Measurements from ENCODE around the gene CDKAL1. TPM values are rescaled to one million over a fixed set of nuclear protein-coding genes. Genes with fewer than 3 reads are reported as not detected.
"Not testable (repeated sequence)": the region's sequence is repeated elsewhere in the genome, so short reads cannot be mapped to it uniquely, and the experiment has no call there.

The CDKAL1 gene
- total and polyA plus RNA-seq, 2 of the 13 experiments (the other 11 are each of a cell fraction or from before 2014, with no cell fraction given), result 9.5 to 27.7 TPM

DNA sequence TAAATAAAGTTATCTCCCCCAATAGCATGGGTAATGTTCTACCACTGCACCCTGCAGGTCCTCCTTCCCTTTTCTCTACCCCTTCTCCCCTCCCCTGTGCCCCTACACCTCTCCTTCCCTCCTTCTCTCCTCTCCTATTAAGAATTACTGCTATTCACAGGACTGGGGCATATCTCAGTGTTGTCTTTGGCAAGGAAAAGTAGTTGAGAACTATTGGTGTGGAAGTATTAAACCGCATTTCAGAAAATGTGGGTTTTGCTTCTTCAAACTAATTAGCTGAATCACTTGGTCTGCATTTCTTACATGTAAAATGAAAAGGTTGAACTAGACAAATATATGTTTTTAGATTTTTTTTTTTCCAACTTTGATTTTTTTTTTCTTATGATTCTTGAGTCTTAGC is 296.3 kb downstream of the CDKAL1 start (continued):
- TF ChIP-seq ZNF546 (CRISPR knock-in tag; conservative IDR thresholded peaks at IDR 0.05), result no peak
- no peak for TF ChIP-seq RARG (CRISPR knock-in tag; IDR thresholded peaks at IDR 0.05; ENCODE audit: low read depth)
- TF ChIP-seq SRF (IDR thresholded peaks at IDR 0.05; ENCODE audit: low read depth, low read length), result no peak
- TF ChIP-seq, protein P1, sequence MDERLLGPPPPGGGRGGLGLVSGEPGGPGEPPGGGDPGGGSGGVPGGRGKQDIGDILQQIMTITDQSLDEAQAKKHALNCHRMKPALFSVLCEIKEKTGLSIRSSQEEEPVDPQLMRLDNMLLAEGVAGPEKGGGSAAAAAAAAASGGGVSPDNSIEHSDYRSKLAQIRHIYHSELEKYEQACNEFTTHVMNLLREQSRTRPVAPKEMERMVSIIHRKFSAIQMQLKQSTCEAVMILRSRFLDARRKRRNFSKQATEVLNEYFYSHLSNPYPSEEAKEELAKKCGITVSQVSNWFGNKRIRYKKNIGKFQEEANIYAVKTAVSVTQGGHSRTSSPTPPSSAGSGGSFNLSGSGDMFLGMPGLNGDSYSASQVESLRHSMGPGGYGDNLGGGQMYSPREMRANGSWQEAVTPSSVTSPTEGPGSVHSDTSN (CRISPR knock-in tag; IDR thresholded peaks at IDR 0.05), result no peak
- no peak for TF ChIP-seq NCOA2 (CRISPR knock-in tag; IDR thresholded peaks at IDR 0.05)

DNA sequence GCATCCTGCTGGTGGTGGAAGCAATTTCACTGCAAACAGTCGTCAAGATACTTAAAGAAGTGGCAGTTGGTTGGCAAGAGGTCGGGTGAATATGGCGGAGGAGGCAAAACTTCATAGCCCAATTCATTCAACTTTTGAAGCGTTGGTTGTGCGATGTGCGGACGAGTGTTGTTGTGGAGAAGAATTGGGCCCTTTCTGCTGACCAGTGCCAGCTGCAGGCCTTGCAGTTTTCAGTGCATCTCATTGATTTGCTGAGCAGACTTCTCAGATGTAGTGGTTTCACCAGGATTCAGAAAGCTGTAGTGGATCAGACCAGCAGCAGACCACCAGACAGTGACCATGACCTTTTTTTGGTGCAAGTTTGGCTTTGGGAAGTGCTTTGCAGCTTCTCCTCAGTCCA is 297.0 kb downstream of the CDKAL1 start:
- H3K9ac ChIP-seq (ENCODE audit: insufficient read depth, low read depth, low read length); H3K9me3 ChIP-seq (ENCODE audit: low read length); H3K36me3 ChIP-seq (replicated peaks in 1 of 2; ENCODE audit: control insufficient read depth in 1 of 2, insufficient read depth in 2 of 2, low read length in 2 of 2); BruUV-seq (replicated peaks); H2AFZ ChIP-seq (ENCODE audit: low read length); H4K20me1 ChIP-seq (ENCODE audit: insufficient read depth, low read length); H3K27me3 ChIP-seq (ENCODE audit: control insufficient read depth in 1 of 2, insufficient read depth in 2 of 2, low read length in 2 of 2); H3K4me3 ChIP-seq (replicated peaks in 1 of 3; ENCODE audit: insufficient read depth in 1 of 3, low read depth in 2 of 3, low read length in 3 of 3); FAIRE-seq; POLR2A ChIA-PET; in situ Hi-C loops (cut with HindIII; ENCODE audit: extremely low pct_ligation_motif_present, low pct_unique_long_range_greater_than_20kb); intact Hi-C loops (cut with micrococcal nuclease; ENCODE audit: unreplicated experiment); H3K27ac ChIP-seq (ENCODE audit: extremely low read length, insufficient read depth, low read length); DNase-seq (ENCODE audit: low spot score); CTCF ChIA-PET (ENCODE audit: low intra/inter-chr PET ratio, low total read pairs); H3K4me2 ChIP-seq (ENCODE audit: low read depth, low read length); ATAC-seq; H3K79me2 ChIP-seq (ENCODE audit: insufficient read depth, low read length); H3K4me1 ChIP-seq (ENCODE audit: insufficient read depth, low read length): not testable (repeated sequence)
- WGBS (ENCODE audit: low lambda C conversion rate), result 94% methylated on average over 7 of the region's 7 CpGs

DNA sequence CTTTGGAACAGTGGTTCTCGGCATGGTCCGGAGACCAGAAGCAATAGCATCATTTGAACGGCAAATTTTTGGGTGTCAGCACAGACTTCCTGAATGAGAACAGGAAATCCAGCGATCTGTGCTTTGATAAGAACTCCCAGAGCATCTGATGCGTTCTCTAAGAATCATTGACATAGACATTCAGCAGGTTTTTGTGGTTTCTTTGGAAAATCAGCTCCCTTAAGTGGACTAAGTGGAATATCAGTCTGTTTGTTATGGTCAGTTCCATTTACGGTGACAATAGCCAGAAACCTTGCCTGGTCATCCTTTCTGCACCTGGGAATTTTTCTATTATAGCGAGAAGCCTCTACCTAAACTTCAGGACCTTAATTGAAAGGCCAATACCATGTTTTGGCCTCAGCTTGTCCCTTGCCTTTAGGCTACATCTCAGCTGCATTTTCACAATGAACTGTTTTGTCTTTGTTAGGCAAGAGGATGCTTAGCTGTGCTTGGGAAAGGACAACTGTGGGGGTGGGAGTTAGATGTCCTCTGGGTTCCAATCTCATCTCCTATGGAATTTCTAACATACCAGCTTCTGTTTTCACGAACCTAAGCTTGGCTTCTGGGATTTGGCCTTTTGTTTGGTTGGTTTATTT is 299.7 kb downstream of the CDKAL1 start:
- ChIA-PET POLR2A (no interaction called here), CTCF (ENCODE audit: low intra/inter-chr PET ratio, low total read pairs) (no interaction called here)
- H3K27me3 ChIP-seq (ENCODE audit: control insufficient read depth in 1 of 2, insufficient read depth in 2 of 2, low read length in 2 of 2), result no peaks in the 10 kb centered on the region
- no TSS peak for BruUV-seq (replicated peaks)
- no peaks in the 10 kb centered on the region for H3K79me2 ChIP-seq (ENCODE audit: insufficient read depth, low read length)
- no peak overlapping the region for H3K27ac ChIP-seq (ENCODE audit: extremely low read length, insufficient read depth, low read length)
- no peak overlapping the region for H3K4me2 ChIP-seq (ENCODE audit: low read depth, low read length)
- intact Hi-C loops (cut with micrococcal nuclease; ENCODE audit: unreplicated experiment), result no loop called here
- ATAC-seq, result no peak
- in situ Hi-C loops (cut with HindIII; ENCODE audit: extremely low pct_ligation_motif_present, low pct_unique_long_range_greater_than_20kb), result no loop called here
- no peak overlapping the region for H3K9ac ChIP-seq (ENCODE audit: insufficient read depth, low read depth, low read length)
- no peak for DNase-seq (ENCODE audit: low spot score)
- H3K4me1 ChIP-seq (ENCODE audit: insufficient read depth, low read length), result no peaks in the 10 kb centered on the region
- no peak for FAIRE-seq
- no peaks in the 10 kb centered on the region for H4K20me1 ChIP-seq (ENCODE audit: insufficient read depth, low read length)
- TF ChIP-seq FOXC1 (CRISPR knock-in tag; IDR thresholded peaks at IDR 0.05; ENCODE audit: borderline replicate concordance) (no peak), HOXA7 (CRISPR knock-in tag; IDR thresholded peaks at IDR 0.05) (no peak), EZH2 (conservative IDR thresholded peaks at IDR 0.05; ENCODE audit: low read depth, low read length) (no peak)
- H3K9me3 ChIP-seq (ENCODE audit: low read length), result no peaks in the 10 kb centered on the region
- no peak overlapping the region for H3K4me3 ChIP-seq (replicated peaks in 1 of 3; ENCODE audit: insufficient read depth in 1 of 3, low read depth in 2 of 3, low read length in 3 of 3)
- no peak overlapping the region for H2AFZ ChIP-seq (ENCODE audit: low read length)
- WGBS (ENCODE audit: low lambda C conversion rate), result 94% methylated on average over 8 of the region's 8 CpGs
- no peaks in the 10 kb centered on the region; a peak in 1 of 5 replicates for H3K36me3 ChIP-seq (replicated peaks in 1 of 2; ENCODE audit: control insufficient read depth in 1 of 2, insufficient read depth in 2 of 2, low read length in 2 of 2)
